ENCODE results near the gene PPP2R5D.
A peak's percentile ranks its signal among the peaks of the same experiment; 100 is the strongest.

PPP2R5D gene

GRCh38 chr6:42984001-42984923, at the start of gene PPP2R5D:
Gene PPP2R5D, plus strand, starts transcription at chr6:42984570. Its CDS starts 108 bp downstream, at chr6:42984678.
- FAIRE-seq (no peak), DNase-seq (ENCODE audit: insufficient read length, low spot score) (peak; percentile 95)
- no peak for TF ChIP-seq CTCF (IDR thresholded peaks at IDR 0.05; ENCODE audit: insufficient read depth, missing control alignments)

- no peak for TF ChIP-seq CTCF (IDR thresholded peaks at IDR 0.05; ENCODE audit: insufficient read depth, missing control alignments)
- no peak for FAIRE-seq
- DNase-seq (ENCODE audit: insufficient read length, low spot score): no peak
Measured at GRCh38 chr6:42935322-42935721, 49.0 kb upstream of the PPP2R5D start.

GRCh38 chr6:42936398-42936797, 48.0 kb upstream of the PPP2R5D start:
- TF ChIP-seq CTCF (IDR thresholded peaks at IDR 0.05; ENCODE audit: insufficient read depth, missing control alignments): no peak
- FAIRE-seq: no peak
- no peak for DNase-seq (ENCODE audit: insufficient read length, low spot score)

- DNase-seq (ENCODE audit: insufficient read length, low spot score) (no peak), FAIRE-seq (no peak)
- no peak for TF ChIP-seq CTCF (IDR thresholded peaks at IDR 0.05; ENCODE audit: insufficient read depth, missing control alignments)
Measured at GRCh38 chr6:42937548-42938427, 46.6 kb upstream of the PPP2R5D start.

- no peak for FAIRE-seq
Measured at GRCh38 chr6:42938428-42938796, 46.0 kb upstream of the PPP2R5D start.

More at GRCh38 chr6:42938428-42938796, 46.0 kb upstream of the PPP2R5D start:
- DNase-seq (ENCODE audit: insufficient read length, low spot score): no peak
- no peak for TF ChIP-seq CTCF (IDR thresholded peaks at IDR 0.05; ENCODE audit: insufficient read depth, missing control alignments)

Measured in D721Med (cell line).